ENCODE results near the gene KAT14.
"Not testable (repeated sequence)": the region's sequence is repeated elsewhere in the genome, so short reads cannot be mapped to it uniquely, and the experiment has no call there.

The KAT14 gene

GRCh38 chr20:18226741-18227140, 89.1 kb downstream of the KAT14 start:
- DNase-seq: not testable (repeated sequence)

- DNase-seq: no peak
Measured at GRCh38 chr20:18233408-18233943, 95.8 kb downstream of the KAT14 start.

Measured in activated CD4-positive, alpha-beta T cell treated with anti-CD3 and anti-CD28 coated beads, Interleukin-2, amount 50 U/mL, for 48 hours (primary cell).